GM21381 (cell line): ENCODE data around the gene SIX3.

Experiments used
- ATAC-seq: cut with Tn5 transposase; IDR thresholded peaks from one replicate; pipeline ENCODE4 v1.9.1; 2021; ENCODE audit warnings: mild to moderate bottlenecking, moderate library complexity; ENCODE audit not compliant: unreplicated experiment

SIX3 gene

DNA sequence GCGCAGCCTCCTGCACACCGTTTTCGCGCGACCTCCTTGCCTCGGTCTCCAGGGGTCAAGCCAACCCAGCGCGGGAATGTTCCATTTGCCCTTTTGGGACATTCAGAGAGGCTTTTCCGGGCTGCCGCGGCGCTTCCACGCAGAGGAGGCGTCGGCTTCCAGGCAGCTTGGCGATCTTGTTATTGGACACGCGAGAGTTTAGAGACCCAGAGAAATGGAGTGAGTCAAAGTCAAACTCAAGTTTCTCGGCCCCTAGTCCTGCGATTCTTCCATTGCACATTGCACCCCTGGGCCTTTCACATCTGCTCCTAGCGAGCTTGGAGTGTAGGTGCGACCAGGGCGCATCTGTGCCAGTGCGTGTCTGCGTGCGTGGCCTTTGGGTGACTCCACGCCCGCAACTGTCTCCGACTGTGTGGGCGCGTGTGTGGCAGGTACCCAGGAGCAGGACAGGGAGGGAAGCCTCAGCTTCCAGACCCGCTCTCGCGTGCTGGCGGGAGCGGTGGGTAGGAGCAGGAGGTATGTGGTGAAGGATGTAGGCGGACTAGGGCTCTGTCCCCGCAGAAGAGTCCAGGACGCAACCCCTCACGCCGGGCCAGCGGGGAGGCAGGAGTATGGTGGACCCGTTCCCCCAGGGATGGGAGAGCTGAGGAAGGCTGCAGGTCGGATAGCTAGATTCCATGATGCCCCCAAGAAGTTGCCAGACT is 13.5 kb downstream of the SIX3 start:
- no peak for ATAC-seq

DNA sequence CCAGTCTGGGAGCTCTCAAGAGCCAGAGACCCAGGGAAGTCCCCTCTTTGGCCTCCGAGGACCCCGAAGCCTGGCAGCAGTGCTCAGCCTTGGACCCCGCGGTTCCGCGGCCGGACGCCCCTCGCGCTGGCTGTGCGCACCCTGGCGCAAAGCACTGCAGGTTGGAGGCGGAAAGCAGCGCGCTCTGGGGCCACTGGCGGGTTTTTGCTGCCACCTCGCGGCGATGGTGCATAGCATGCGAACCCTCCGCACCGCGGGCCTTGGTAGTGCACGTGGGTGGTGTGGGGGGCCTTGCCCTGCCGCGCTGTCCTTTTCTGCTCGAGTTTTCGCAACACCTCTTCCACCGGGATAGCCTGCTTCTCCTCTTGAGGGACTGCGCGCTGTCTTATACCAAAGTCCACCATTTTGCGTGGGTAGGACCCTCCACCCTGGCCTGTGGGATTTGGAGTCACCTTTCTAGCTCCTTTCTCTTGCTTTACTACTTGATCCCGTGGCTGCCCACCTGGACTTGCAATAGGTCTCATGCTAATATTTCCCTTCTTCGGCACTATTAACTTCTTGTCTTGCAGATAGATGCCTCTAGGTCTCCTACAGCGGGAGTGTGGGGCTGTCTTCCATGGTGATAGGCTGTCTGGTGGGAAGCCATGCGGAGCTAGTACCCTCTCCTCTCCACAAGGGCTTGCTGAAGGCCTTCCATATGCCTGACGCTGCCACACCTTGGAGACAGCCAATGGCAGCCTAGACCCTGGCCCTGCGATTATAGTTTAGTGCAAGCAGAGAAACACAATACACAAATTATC is 14.3 kb downstream of the SIX3 start:
- peak; percentile 54 for ATAC-seq

DNA sequence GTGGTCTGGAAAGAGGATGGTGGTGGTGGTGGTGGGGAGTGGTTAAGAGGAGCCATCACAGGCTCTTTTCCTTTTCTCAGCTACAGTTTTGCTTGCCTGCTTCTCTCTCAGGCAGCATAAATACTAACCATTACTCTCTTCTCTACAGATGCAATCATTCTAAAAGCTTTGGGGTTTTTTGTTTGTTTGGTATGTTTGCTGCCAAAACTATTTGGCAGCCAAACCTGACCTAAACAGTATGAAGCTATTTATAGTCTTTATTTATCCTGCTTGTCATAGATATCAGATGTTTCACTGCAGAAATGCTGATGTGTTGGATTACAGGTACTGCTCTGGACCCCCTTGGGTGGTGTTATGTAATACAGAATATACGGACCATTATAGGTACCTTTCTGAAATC is 15.3 kb downstream of the SIX3 start:
- ATAC-seq, result no peak

DNA sequence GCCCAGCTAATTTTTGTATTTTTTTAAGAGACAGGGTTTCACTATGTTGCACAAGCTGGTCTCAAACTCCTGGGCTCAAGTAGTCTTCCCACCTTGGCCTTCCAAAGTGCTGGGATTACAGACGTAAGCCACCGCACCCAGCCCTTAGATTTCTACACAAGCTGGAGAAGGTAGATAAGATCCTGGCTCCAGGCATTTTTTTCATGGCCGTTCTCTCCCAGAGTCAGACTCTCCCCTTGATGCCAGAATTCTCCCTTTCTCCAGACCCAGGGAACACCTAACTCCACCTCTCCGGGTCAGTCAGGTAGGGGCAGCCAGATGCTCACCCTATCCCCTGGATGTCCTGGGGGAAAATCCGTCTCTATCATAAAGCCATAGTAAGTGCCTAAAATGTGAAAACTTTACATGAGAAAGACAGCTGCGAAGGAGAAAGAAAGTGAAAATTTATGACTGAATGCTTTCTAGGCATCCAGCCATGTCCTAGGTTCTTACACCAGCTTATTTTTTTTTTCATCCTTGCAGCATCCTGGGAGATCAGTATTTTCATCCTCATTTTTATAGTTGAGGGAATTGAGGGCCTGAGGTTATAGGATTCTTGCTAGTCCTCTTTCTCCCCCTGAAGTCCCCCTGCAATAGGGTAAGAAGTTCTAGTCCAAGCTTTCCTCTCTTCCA is 16.3 kb downstream of the SIX3 start:
- ATAC-seq, result no peak

DNA sequence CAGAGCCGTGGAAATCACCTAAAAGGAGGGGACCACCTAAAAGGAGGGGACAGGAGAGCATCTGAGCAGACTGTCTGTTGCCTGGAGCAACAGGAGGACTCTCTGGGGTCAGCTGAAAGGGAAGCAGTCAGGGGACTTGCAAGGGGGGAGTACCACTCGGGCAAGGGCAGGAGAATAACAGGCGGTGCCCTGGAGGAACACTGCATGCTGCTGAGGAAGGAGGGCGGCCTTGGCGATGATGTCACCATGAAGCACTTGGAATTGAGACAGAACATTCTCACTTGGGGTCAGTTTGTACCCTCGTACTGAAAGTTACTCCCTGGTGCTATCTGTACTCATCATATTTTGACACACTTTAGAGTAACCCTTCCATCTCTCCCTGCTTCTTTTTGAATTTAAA is 18.4 kb downstream of the SIX3 start:
- no peak for ATAC-seq

DNA sequence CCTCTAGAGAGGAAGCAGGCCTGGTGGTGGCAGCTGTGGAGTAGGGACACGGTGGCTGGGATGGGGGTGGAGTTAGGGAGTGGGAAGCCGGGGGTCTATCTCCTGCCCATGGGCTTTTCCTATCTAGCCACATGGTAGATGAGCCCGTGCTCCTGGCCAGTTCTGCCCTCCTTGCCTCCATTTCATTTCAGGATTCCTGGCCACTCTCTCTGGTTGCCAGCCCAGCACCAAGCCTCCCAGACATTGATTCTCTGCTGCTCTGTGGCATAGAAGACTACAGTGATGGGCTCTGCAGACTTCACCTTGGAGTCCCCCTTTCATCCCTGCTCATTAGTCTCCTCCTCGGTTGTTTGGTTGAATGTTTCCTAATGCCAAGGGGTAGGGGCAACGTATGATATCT is 19.4 kb downstream of the SIX3 start:
- no peak for ATAC-seq

DNA sequence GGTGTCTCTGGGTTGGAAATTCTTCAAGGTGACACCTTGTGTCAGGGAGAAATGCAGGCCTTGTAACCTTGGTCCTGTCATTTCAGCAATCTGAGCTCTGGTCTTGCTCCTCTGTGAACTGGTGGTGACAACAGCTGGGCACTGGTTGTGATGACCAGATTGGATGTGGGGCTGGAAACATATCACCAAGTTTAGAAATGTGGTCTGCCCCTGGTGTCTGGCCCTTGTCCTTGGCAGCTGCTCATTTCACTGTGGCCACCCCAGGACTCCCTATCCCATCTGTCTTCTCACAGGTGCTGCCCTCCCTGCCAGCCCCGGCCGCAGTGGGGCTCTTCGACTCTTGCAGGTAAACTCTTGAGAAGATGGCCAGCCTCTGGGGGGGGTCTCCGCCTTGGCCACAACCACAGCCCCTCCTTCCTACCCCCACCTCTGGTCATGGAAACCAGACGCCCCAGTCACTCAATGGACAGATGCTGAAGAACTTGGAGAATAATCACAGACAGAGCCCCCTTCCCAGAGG is 20.7 kb downstream of the SIX3 start:
- no peak for ATAC-seq

DNA sequence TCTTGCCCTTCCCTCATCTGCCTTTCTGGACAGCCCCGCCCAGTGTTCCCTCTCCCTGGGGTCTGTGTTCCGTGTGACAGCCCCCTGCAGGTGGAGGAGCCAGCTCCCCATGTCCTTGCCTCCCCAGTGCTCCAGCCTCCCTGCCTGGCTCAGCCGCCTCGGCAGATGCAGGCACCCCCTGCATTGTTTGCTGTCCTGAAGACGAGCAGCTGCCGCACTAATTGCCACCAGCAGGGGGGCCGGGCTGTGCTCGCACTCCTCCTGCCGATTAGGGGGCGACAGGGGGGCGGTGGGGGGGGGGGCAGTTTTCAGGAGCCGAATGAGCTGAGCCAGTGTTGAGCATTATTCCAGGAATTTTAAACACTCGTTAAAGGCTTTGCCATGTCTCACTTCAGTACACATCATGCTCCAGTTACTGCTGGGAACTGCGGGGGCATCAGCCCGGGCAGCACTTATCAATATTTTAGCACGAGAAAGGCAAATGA is 23.3 kb downstream of the SIX3 start:
- no peak for ATAC-seq

DNA sequence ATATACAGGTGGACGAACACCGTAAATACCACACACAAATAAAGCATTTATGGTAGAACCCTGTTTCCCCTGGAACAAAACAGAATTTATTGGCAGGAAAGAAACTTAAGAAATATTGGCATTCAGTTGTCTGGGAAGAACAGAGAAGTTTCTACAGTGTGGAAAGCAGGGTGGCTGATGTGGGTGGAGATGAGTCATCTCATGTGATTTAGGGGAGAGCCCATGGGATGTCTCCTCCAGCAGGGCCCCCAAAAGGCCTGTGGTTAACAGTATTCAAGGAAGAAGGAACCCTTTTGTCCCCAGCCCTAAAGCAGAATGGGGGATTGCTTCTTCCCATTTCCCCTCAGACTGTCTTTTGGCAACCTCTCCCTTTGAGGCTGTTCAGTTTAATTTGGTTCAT is 24.2 kb downstream of the SIX3 start:
- ATAC-seq, result no peak

DNA sequence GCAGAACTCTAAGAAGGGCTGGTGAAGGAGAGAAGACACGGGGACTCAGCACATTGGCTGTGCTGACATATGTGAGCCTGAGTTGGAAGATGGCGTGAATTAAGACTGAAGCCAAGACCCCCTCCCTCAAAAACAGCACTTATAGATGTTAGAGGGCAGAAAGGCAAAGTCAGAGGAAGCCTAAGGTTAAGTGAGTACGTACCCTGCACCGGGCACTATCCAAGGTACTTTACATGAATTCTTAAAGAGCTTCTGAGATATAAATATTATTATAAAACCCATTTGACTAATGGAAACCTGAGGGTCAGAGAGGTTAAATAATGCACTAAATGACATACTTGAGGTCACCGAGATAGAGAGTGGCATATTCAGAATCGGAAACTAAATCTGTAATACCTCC is 25.6 kb downstream of the SIX3 start:
- ATAC-seq, result no peak

DNA sequence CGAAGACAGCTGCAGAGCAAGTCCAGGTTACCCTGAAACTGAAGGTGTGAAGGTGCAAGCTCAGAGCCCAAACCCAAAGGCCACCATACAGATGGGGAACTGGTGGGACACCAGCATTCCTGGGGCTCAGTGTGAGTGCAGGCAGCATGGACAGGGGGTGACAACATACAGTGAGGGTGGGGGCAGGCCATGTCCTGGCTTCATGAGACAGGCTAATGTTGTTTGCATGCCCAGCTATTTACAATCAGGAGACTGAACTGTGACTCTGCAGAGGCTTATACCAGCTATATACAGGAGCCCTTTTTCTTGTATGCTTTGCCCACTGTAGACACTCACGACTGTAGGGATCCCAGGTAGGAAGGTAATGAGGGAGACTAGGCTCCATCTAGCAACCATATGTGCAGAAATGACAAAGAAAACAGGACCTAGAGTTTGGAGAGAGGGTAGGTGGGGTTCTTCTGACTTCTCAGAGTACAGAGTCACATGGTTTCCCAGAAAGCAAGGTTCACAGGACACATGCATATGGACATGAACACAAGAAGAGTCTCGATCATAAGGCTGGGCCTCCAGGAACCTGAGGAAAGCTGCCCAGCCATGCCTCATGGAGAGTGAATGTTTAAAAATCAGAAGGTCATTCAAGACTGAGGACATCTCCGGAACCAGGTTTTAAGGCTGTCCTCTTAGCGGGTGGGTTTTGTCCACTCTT is 26.4 kb downstream of the SIX3 start:
- no peak for ATAC-seq

DNA sequence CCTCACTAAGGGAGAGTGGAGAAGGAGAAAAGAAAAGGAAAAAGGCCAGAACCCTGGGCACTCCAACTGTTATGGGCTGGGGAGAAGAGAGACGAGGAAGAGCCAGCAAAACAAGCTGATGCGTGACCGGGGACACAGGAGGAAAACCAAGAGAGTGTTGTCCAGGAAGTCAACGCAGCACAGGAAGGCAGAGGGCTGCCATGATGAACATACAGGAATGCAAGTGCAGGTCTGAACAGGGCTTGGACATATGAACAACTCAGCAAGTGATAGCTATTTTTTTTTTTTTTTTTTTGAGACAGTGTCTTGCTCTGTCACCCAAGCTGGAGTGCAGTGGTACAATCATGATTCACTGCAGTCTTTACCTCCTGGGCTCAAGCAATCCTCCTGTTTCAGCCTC is 28.4 kb downstream of the SIX3 start:
- ATAC-seq, result no peak

DNA sequence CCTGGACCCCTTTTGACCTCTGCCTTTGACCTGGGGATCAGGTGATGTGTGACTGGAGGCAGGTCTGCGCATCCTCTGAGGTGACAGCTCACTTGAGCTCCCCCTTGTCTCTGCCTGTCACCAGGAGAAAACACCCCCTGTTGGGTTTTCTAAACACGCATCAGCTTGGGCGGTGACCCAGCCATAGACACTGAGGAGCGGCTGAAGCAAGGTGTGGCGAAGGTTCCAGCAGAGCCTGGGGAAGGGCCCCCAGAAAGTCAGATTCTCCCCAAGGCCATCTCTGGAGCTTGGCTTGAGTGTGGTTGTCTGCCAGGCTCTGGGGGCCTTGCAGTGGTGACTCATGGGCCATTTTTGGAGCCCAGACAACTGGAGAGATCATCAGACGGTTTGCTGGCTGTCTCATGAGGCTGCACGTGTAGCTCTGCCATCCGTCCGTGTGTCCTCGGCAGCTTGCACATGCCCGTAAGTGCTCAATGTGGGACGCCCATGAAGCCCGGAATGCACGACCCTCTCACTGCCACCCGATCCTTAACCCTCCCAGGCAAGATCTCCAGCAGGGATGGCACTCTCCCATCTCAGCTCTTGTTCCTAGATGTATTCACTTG is 29.4 kb downstream of the SIX3 start:
- no peak for ATAC-seq

DNA sequence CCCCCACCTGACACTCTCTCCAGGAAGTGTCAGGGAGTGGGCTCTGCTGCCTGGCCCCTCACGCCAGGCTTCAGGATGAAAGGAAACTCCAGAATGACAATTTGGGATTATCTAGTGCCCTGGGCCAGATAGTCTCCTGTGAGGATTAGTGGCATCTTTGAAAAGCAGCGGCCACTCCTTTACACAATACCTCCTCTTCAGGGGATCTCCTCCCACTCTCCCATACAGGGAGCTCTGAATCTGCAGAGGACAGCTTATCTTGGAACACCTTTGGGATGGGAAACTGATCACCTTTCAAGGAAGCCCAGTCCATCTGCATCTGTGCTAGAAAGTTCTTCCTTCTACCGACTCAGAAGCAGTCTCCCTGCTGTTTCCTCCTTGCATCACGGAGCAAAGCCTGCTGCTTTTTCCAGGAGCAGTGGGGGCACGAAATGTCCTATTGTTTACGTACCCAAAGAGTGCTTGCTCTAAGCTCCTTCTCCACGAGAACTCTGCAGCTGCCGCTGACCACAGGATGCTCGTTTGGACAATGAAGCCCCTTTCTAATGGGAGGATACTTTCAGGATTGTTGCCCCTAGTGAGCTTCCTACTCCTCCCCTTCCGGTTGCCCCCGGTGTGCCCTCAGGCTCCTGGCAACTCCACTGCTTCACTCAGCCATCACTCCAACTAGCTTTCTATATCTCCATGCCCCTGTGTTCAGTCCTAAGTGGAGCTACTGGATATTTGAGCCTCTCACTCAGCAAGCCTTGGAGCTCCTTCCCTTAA is 31.5 kb downstream of the SIX3 start:
- no peak for ATAC-seq

DNA sequence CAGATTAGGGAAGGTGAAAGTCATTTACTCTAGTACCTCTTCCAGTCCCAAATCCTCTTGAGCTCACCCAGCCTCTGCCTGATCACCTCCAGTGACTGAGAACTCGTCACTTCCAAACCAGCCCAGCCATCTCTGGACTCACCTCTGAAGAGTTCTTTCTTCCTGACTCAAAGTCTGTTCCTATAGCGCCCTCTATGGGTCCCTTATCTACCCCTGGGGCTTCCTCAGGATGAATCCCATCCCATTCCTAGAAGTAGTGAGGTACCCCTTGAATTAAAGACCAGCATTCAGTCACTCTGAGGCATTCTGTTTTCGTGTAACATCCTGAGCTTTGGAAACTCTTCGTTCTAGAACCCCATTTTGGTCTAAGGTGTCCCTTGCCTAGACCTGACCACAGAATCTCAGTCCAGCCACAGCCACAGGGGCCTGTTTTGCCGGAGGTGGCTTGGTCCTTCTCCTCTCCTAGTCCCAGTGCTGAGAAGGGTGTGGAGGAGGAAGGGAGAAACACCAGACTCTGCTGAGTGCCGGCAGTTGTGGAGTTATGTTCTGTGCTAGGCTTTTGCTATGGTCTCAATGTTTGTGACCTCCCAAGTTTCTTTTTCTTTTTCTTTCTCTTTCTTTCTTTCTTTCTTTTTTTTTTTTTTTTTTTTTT is 32.7 kb downstream of the SIX3 start:
- ATAC-seq, result no peak

DNA sequence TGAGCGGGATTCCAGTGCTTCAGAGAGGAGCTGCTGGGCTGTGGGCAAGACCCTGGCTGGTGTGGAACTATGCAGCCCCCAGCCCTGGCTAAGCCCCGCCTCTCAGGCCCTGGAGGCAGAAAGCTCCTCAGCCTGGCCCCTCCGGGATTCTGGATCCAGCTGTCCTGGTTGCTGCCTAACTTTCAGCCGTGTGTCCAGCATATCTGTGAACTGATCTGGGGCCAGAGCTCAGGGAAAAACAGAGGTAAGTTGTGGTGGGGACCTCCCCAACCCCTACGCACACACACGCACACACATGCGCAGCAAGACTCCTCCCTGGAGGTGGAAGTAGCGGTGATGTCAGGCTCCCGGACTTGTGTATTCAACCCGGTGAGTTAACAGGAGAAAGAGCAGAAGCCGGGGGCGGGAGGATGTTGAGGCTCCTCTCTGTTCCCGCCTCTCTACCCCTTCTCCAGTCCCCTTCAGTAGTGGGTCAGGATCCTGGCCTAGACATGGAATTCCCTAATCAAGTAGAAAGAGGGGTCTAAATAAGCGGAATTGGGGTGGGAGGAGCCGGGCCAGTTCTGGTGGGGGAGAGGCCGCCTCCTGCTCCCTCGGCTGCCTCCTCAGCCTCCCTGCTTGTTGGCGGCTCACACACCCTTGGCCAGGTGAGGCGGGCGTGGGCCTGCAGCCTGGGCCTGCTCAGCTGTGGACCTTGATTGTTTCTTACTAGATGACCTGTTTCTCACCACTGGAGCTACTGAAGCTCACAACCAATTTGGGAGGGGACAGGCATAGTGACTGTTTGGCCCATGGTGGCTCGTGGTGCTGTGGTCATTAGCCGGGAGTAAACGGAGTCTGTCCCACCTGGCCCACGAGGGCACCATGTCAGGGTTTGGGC is 34.3 kb downstream of the SIX3 start:
- no peak for ATAC-seq

DNA sequence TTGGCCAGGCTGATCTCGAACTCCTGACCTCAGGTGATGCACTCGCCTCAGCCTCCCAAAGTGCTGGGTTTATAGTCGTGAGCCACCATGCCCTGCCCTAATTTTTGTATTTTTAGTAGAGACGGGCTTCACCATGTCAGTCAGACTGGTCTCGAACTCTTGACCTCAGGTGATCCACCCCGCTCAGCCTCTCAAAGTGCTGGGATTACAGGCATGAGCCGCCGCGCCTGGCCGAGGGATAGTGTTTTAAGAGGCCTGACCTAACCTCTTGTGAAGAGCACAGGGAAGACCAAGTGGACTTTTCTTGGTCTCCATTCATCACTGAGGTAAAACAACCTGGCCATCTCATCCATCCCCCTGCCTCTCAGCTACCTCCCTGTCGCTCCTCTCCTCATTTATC is 38.1 kb downstream of the SIX3 start:
- no peak for ATAC-seq
